AG04450 (cell line): ENCODE measurements around the gene SLC9A2. TPM values are rescaled to one million over a fixed set of nuclear protein-coding genes. Genes with fewer than 3 reads are reported as not detected.

Source experiments
- CTCF ChIA-PET: fragments of 300-600, 350-600 bp; formaldehyde crosslinking; extraction: SDS; loops from one replicate; lab custom pipeline; 2022; ENCODE audit warnings: antibody characterized with exemption, inconsistent platforms; lab: Charles Lee
- POLR2A ChIA-PET: fragments of 350-600 bp; formaldehyde crosslinking; extraction: SDS; loops from one replicate; lab custom pipeline; 2021; ENCODE audit warnings: antibody characterized with exemption, inconsistent platforms; lab: Yijun Ruan, JAX
- DNase-seq: peaks from one replicate; pipeline ENCODE4 v3.0.0-alpha.2; 2011; ENCODE audit warnings: low read depth, low spot score
- H3K27ac ChIP-seq: one replicate; pipeline ENCODE4 v1.5.1; 2012; ENCODE audit warnings: low read depth, low read length, control low read depth
- H3K27me3 ChIP-seq: one replicate; pipeline ENCODE4 v1.6.0; 2012; ENCODE audit warnings: low read length; ENCODE audit not compliant: control insufficient read depth, insufficient read depth
- H3K4me3 ChIP-seq: 2 replicates; pipeline ENCODE4 v1.5.1; 2011; ENCODE audit warnings: mild to moderate bottlenecking, low read depth, low read length, control low read depth
- H3K9me3 ChIP-seq: 2 replicates; pipeline ENCODE4 v1.5.1; 2012; ENCODE audit warnings: low read length; ENCODE audit not compliant: control insufficient read depth, insufficient read depth
- CTCF ChIP-seq: IDR thresholded peaks from 2 replicates; pipeline ENCODE4 v1.5.1; 2011; ENCODE audit warnings: low read depth, low read length, control low read depth, inconsistent platforms
- polyA plus RNA-seq: library from polyadenylated mRNA; depleted of rRNA; stranded (reverse); fragments of >200 nt; gene quantifications from 2 replicates; pipeline ENCODE4 v1.2.3, GENCODE V29; 2011

SLC9A2 gene
- polyA plus RNA-seq, 1 experiment, result not detected

GRCh38 chr2:102660070-102660469 lies 40.7 kb downstream of the SLC9A2 start:
- H3K27me3 ChIP-seq, result no peaks in the 10 kb centered on the region
- no peaks in the 10 kb centered on the region for H3K9me3 ChIP-seq
- ChIA-PET CTCF (no interaction called here), POLR2A (no interaction called here)
- no peak for TF ChIP-seq CTCF
- DNase-seq, result no peak
- H3K27ac ChIP-seq, result no peak overlapping the region
- no peak overlapping the region for H3K4me3 ChIP-seq

GRCh38 chr2:102660574-102660973 lies 41.2 kb downstream of the SLC9A2 start:
- ChIA-PET POLR2A (no interaction called here), CTCF (no interaction called here)
- H3K27ac ChIP-seq, result no peak overlapping the region
- TF ChIP-seq CTCF, result no peak
- no peak overlapping the region for H3K4me3 ChIP-seq
- no peak for DNase-seq
- no peaks in the 10 kb centered on the region for H3K27me3 ChIP-seq
- H3K9me3 ChIP-seq, result no peaks in the 10 kb centered on the region

DNA sequence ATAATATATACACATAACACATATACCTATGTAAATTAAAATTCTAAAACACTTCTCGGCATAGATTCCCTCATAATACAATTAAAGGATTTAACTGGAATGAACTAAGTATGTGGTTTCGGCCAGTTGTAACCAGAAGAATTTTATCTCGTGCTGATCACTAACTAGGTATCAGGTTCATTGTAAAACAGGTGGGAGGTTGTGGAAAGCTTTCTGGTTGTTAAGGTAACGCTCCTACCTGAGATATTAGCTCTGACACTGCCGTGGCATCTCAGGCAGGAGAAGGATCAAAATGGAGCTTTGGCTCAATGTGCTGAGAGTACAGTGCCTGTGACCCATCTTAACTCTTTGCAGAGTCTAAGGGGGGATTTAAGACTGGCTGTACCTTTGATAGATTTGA lies 42.5 kb downstream of the SLC9A2 start:
- H3K4me3 ChIP-seq, result no peak overlapping the region
- no peak for DNase-seq
- no peak overlapping the region for H3K27ac ChIP-seq
- TF ChIP-seq CTCF, result no peak
- ChIA-PET CTCF (no interaction called here), POLR2A (no interaction called here)
- no peaks in the 10 kb centered on the region for H3K27me3 ChIP-seq
- no peaks in the 10 kb centered on the region for H3K9me3 ChIP-seq

DNA sequence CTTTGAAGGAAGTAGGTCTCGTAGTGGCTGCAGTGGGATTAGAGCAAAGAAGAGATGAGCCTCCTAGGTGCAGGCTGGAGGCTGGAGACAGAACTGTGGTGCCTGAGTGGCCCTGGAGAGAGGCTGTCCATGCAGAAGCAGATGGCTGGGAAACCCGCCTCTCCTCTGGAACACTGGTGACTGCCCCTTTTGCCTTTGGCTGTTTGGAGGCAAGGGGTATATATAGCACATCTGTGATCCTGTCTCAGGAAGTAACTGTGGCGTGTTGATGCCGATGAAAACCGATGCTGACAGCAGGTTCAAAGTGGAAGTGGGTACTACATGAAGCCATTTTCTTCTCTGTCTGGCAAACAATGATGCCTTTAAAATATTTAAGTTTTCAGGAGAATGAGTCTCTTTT lies 43.5 kb downstream of the SLC9A2 start:
- no peak for DNase-seq
- ChIA-PET POLR2A (no interaction called here), CTCF (no interaction called here)
- no peaks in the 10 kb centered on the region for H3K9me3 ChIP-seq
- H3K27me3 ChIP-seq, result no peaks in the 10 kb centered on the region
- TF ChIP-seq CTCF, result no peak
- no peak overlapping the region for H3K4me3 ChIP-seq
- no peak overlapping the region for H3K27ac ChIP-seq

GRCh38 chr2:102663381-102663780 lies 44.0 kb downstream of the SLC9A2 start:
- DNase-seq, result no peak
- TF ChIP-seq CTCF, result no peak
- ChIA-PET CTCF (no interaction called here), POLR2A (interaction anchor here (0.5 kb wide), 1 partner anchor 307 kb away, joined by 7 read pairs; no protein-coding TSS in a partner anchor)
- H3K4me3 ChIP-seq, result no peak overlapping the region
- no peaks in the 10 kb centered on the region for H3K9me3 ChIP-seq
- no peaks in the 10 kb centered on the region for H3K27me3 ChIP-seq
- no peak overlapping the region for H3K27ac ChIP-seq
